ENCODE measurements around the gene APP. TPM values are rescaled to one million over a fixed set of nuclear protein-coding genes. Genes with fewer than 3 reads are reported as not detected.

The APP gene
- total and polyA plus RNA-seq, 7 donors: 71.7 to 355 (median 270) TPM

DNA sequence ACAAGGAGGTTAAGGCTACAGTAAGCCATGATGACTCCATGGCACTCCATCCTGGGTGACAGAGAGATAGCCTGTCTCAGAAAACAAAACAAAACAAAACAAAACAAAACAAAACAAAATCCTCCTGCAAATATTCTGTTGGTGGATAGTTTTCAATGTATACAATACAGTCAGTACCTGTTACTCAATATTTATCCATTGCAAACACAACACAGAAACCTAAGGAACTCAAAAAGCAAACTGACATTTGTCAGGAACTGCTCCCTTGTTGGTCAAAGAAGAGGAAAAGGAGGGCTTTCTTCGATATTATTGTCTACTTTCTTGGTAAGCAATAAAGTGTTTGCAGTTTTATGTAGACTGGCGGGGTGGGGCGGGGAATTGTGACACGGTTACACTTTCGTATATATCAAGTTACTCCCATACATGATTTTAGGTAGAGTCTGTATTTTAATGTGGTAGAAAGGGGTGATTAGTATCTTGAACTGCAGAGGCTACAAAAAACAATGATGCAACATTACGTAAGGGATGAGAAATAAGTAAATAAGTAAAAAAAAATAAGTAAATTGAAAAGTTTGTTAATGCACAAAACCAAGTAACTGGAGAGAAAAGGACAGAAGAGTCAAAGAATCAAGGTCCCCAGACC lies 31.8 kb downstream of the APP start:
- Histone ChIP-seq H3K9me3 (no peaks in the 10 kb centered on the region), H3K36me3 (no peaks in the 10 kb centered on the region), H3K27me3 (no peaks in the 10 kb centered on the region), H3K4me3 (no peak overlapping the region), H3K4me1 (peaks cover 0 to 32% (median 22%) of the 10 kb centered on the region in 4 donors), H3K27ac (no peak overlapping the region)
- 33 to 70% methylated on average over 6 of the region's 6 CpGs for WGBS, 2 donors
- no peak for TF ChIP-seq EP300 (IDR thresholded peaks at IDR 0.05)
- TF ChIP-seq, protein P1, sequence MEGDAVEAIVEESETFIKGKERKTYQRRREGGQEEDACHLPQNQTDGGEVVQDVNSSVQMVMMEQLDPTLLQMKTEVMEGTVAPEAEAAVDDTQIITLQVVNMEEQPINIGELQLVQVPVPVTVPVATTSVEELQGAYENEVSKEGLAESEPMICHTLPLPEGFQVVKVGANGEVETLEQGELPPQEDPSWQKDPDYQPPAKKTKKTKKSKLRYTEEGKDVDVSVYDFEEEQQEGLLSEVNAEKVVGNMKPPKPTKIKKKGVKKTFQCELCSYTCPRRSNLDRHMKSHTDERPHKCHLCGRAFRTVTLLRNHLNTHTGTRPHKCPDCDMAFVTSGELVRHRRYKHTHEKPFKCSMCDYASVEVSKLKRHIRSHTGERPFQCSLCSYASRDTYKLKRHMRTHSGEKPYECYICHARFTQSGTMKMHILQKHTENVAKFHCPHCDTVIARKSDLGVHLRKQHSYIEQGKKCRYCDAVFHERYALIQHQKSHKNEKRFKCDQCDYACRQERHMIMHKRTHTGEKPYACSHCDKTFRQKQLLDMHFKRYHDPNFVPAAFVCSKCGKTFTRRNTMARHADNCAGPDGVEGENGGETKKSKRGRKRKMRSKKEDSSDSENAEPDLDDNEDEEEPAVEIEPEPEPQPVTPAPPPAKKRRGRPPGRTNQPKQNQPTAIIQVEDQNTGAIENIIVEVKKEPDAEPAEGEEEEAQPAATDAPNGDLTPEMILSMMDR (IDR thresholded peaks at IDR 0.05): no peak
- TF ChIP-seq POLR2A (IDR thresholded peaks at IDR 0.05): no peak
- TF ChIP-seq POLR2AphosphoS5 (IDR thresholded peaks at IDR 0.05): no peak
- intact Hi-C loops (cut with DNase I): no loop called here
- DNase-seq: no peak

DNA sequence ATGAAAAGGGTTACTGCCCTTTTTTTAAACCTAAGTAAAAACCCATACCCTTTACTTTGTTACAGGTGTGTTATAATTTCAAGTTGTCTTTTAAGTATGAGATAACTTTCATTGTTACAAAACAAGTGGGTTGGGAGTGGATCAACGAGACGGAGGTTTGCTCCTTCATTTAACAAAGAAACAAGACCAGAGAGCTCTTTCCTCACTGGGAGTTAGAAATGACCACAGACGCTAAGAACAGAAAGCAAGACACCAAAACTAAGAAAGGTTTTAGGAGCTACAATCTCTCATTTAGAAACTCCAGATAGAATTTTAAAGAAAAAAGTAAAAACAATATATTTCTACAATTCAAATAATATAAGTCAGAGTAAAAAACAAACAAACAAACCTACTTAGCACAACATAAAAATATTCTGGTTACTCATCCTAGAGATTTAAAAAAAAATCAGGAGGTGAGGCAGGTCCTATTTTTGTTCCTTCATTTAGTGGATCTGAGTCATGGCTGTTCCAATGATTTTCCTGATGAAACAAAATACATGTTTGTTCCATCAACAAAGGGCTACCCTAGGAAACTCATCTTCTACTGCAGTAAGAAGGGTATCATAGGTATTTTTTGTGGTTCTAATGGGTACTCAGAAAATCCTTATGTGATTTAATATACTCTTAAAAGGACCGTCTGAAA lies 33.0 kb downstream of the APP start:
- Histone ChIP-seq H3K9me3 (no peaks in the 10 kb centered on the region), H3K27me3 (no peaks in the 10 kb centered on the region), H3K4me1 (peaks cover 0 to 32% (median 22%) of the 10 kb centered on the region in 4 donors), H3K4me3 (no peak overlapping the region), H3K27ac (no peak overlapping the region), H3K36me3 (no peaks in the 10 kb centered on the region)
- no peak for TF ChIP-seq POLR2AphosphoS5 (IDR thresholded peaks at IDR 0.05)
- TF ChIP-seq POLR2A (IDR thresholded peaks at IDR 0.05): no peak
- TF ChIP-seq EP300 (IDR thresholded peaks at IDR 0.05): no peak
- TF ChIP-seq, protein P1 (IDR thresholded peaks at IDR 0.05): no peak
- no peak for DNase-seq
- WGBS, 2 donors: 87 to 89% methylated on average over 4 of the region's 4 CpGs
- intact Hi-C loops (cut with DNase I): no loop called here

DNA sequence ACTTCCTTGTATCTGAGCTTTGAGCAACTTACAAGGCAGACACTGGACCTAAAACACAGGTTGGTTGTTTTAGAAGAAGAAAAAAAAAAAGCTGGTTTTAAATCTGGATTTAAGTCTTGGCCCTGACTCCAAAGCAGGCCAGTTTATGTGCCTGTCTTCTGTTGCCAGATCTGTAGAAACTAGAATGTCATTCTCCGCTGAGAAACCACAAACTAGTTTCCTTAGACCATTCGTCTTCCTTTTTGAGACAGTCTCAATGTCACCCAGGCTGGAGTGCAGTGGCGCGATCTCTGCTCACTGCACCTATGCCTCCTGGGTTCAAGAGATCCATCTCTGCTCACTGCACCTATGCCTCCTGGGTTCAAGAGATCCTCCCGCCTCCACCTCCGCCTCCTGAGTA lies 33.9 kb downstream of the APP start:
- DNase-seq: no peak
- H3K27ac ChIP-seq: no peak overlapping the region
- H3K27me3 ChIP-seq: no peaks in the 10 kb centered on the region
- intact Hi-C loops (cut with DNase I): no loop called here
- H3K9me3 ChIP-seq: no peaks in the 10 kb centered on the region
- H3K4me3 ChIP-seq: no peak overlapping the region
- TF ChIP-seq, protein P1 (IDR thresholded peaks at IDR 0.05): no peak
- TF ChIP-seq EP300 (IDR thresholded peaks at IDR 0.05) (no peak), POLR2AphosphoS5 (IDR thresholded peaks at IDR 0.05) (no peak), POLR2A (IDR thresholded peaks at IDR 0.05) (no peak)
- WGBS, 2 donors: 56 to 85% methylated on average over 6 of the region's 6 CpGs
- no peaks in the 10 kb centered on the region for H3K36me3 ChIP-seq
- peaks cover 0 to 32% (median 22%) of the 10 kb centered on the region in 4 donors for H3K4me1 ChIP-seq

DNA sequence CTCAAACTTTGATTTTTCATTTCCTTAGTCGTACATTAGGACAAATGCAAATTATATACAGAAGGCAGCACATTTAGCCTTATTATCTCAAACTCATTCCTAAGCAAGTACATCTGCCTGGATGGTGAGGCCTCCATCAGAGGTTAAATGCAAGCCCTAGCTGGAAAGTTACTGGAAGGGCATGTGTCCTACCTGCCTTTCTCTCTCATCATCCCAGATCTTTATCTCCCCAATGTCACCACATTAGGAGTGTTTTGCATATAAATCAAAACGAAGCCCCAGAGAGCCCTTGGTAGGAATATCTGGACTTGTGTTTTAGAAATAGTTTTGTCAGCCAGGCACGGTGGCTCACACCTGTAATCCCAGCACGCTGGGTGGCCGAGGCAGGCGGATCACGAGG lies 35.0 kb downstream of the APP start:
- no peak for DNase-seq
- Histone ChIP-seq H3K27me3 (no peaks in the 10 kb centered on the region), H3K9me3 (no peaks in the 10 kb centered on the region), H3K4me1 (peaks cover 0 to 25% (median 18%) of the 10 kb centered on the region in 4 donors), H3K36me3 (no peaks in the 10 kb centered on the region), H3K27ac (no peak overlapping the region), H3K4me3 (no peak overlapping the region)
- WGBS, 2 donors: 93 to 94% methylated on average over 7 of the region's 7 CpGs
- TF ChIP-seq EP300 (IDR thresholded peaks at IDR 0.05): no peak
- TF ChIP-seq POLR2AphosphoS5 (IDR thresholded peaks at IDR 0.05): no peak
- TF ChIP-seq, protein P1 (IDR thresholded peaks at IDR 0.05): no peak
- TF ChIP-seq POLR2A (IDR thresholded peaks at IDR 0.05): no peak
- intact Hi-C loops (cut with DNase I): no loop called here
